GM23338 (cell line): Measurements from ENCODE around the gene NSF.

Experiments
- CREB1 ChIP-seq: fragments of 250-450 bp; sonication (Bioruptor Pico); IDR thresholded peaks from 2 replicates; pipeline ENCODE4 v1.5.0; 2020; ENCODE audit warnings: low read depth, mild to moderate bottlenecking, moderate library complexity
- EZH2 ChIP-seq: fragments of 200-600 bp; sonication (generic); IDR thresholded peaks from one replicate; pipeline ENCODE4 v1.8.0; 2017; ENCODE audit warnings: antibody characterized with exemption, mild to moderate bottlenecking, low read depth; ENCODE audit not compliant: unreplicated experiment
- EZH2phosphoT487 ChIP-seq: fragments of 200-600 bp; sonication (generic); IDR thresholded peaks from one replicate; pipeline ENCODE4 v1.8.1; 2018; ENCODE audit warnings: antibody characterized with exemption; ENCODE audit not compliant: unreplicated experiment
- JUNB ChIP-seq: IDR thresholded peaks from one replicate; pipeline ENCODE4 v1.6.1; 2016; ENCODE audit warnings: antibody characterized with exemption; ENCODE audit not compliant: unreplicated experiment
- NANOG ChIP-seq: IDR thresholded peaks from 2 replicates; pipeline ENCODE4 v1.6.1; 2016; ENCODE audit warnings: antibody characterized with exemption, borderline replicate concordance
- POLR2AphosphoS5 ChIP-seq: IDR thresholded peaks from 2 replicates; pipeline ENCODE4 v1.6.1; 2016; ENCODE audit warnings: antibody characterized with exemption, low read depth
- STAT1 ChIP-seq: IDR thresholded peaks from one replicate; pipeline ENCODE4 v1.6.1; 2016; ENCODE audit warnings: antibody characterized with exemption; ENCODE audit not compliant: unreplicated experiment
- ZNF114 ChIP-seq: fragments of 250-450 bp; sonication (Bioruptor Pico); IDR thresholded peaks from 2 replicates; pipeline ENCODE4 v1.5.0; 2020; ENCODE audit warnings: mild to moderate bottlenecking, moderate library complexity
- ZNF331 ChIP-seq: fragments of 250-450 bp; sonication (Bioruptor Pico); IDR thresholded peaks from 2 replicates; pipeline ENCODE4 v1.5.0; 2020; ENCODE audit warnings: low read depth, mild to moderate bottlenecking, moderate library complexity
- TF ChIP-seq, protein P1 (sequence below), 2 experiments: fragments of 200-600 bp in 1 of 2; sonication (generic) in 1 of 2; conservative IDR thresholded peaks; 2 replicates each; pipeline versions ENCODE4 v1.5.1 to v1.6.1; 2016 to 2017; ENCODE audit warnings: antibody characterized with exemption in 2 of 2, low read depth in 2 of 2, mild to moderate bottlenecking in 2 of 2, moderate library complexity in 1 of 2
- TF ChIP-seq, protein P2 (sequence below): IDR thresholded peaks from one replicate; pipeline ENCODE4 v1.6.1; 2018; ENCODE audit warnings: antibody characterized with exemption; ENCODE audit not compliant: unreplicated experiment
- TF ChIP-seq, protein P3 (sequence below): IDR thresholded peaks from 2 replicates; pipeline ENCODE4 v1.6.1; 2016; ENCODE audit warnings: antibody characterized with exemption
- TF ChIP-seq, protein P4 (sequence below): fragments of 250-450 bp; sonication (Bioruptor Pico); IDR thresholded peaks from 2 replicates; pipeline ENCODE4 v1.5.0; 2020; ENCODE audit warnings: mild to moderate bottlenecking, moderate library complexity

DNA sequence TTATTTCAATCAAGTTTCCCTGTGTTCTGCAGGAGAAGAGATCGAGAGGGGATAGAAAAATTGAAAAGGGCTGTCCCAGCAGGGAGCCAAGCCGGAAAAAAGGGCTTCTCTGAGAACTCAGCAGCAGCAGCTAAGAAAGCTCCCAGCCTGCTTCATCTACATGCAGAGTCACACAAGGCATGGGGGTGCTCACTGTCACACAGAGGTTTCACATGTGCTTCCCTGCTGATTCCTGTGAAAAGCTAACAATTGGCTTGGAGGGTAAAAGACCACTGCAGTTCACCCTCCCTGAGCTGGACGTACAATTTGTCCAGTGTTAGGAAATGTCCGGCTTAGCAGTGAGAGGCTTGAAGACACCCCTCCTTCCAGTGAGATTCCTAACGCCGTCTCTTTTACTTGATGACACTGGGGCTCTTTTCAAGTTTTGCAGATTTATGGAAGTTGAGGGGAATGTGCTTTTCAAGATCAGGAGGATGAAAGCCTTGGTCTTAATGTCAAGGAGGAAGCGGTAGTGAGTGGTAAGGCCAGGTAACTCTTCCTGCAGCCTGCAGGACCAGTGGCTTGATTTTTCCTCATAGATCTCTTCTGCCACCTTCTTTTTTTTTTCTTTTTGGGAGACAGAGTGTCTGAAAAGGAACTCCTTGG lies 142.4 kb downstream of the NSF start:
- TF ChIP-seq POLR2AphosphoS5 (no peak), NANOG (no peak), CREB1 (CRISPR knock-in tag) (no peak), STAT1 (no peak), EZH2 (no peak), EZH2phosphoT487 (no peak), ZNF331 (CRISPR knock-in tag) (no peak), JUNB (no peak), ZNF114 (CRISPR knock-in tag) (no peak)
- TF ChIP-seq, protein P1, sequence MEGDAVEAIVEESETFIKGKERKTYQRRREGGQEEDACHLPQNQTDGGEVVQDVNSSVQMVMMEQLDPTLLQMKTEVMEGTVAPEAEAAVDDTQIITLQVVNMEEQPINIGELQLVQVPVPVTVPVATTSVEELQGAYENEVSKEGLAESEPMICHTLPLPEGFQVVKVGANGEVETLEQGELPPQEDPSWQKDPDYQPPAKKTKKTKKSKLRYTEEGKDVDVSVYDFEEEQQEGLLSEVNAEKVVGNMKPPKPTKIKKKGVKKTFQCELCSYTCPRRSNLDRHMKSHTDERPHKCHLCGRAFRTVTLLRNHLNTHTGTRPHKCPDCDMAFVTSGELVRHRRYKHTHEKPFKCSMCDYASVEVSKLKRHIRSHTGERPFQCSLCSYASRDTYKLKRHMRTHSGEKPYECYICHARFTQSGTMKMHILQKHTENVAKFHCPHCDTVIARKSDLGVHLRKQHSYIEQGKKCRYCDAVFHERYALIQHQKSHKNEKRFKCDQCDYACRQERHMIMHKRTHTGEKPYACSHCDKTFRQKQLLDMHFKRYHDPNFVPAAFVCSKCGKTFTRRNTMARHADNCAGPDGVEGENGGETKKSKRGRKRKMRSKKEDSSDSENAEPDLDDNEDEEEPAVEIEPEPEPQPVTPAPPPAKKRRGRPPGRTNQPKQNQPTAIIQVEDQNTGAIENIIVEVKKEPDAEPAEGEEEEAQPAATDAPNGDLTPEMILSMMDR (conservative IDR thresholded peaks at IDR 0.05; ENCODE audit: low read depth in 2 of 2) = no peak
- TF ChIP-seq, protein P2, sequence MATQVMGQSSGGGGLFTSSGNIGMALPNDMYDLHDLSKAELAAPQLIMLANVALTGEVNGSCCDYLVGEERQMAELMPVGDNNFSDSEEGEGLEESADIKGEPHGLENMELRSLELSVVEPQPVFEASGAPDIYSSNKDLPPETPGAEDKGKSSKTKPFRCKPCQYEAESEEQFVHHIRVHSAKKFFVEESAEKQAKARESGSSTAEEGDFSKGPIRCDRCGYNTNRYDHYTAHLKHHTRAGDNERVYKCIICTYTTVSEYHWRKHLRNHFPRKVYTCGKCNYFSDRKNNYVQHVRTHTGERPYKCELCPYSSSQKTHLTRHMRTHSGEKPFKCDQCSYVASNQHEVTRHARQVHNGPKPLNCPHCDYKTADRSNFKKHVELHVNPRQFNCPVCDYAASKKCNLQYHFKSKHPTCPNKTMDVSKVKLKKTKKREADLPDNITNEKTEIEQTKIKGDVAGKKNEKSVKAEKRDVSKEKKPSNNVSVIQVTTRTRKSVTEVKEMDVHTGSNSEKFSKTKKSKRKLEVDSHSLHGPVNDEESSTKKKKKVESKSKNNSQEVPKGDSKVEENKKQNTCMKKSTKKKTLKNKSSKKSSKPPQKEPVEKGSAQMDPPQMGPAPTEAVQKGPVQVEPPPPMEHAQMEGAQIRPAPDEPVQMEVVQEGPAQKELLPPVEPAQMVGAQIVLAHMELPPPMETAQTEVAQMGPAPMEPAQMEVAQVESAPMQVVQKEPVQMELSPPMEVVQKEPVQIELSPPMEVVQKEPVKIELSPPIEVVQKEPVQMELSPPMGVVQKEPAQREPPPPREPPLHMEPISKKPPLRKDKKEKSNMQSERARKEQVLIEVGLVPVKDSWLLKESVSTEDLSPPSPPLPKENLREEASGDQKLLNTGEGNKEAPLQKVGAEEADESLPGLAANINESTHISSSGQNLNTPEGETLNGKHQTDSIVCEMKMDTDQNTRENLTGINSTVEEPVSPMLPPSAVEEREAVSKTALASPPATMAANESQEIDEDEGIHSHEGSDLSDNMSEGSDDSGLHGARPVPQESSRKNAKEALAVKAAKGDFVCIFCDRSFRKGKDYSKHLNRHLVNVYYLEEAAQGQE = no peak
- TF ChIP-seq, protein P3, sequence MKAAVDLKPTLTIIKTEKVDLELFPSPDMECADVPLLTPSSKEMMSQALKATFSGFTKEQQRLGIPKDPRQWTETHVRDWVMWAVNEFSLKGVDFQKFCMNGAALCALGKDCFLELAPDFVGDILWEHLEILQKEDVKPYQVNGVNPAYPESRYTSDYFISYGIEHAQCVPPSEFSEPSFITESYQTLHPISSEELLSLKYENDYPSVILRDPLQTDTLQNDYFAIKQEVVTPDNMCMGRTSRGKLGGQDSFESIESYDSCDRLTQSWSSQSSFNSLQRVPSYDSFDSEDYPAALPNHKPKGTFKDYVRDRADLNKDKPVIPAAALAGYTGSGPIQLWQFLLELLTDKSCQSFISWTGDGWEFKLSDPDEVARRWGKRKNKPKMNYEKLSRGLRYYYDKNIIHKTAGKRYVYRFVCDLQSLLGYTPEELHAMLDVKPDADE = 0 out of 2 replicates have a peak, but pooled peaks have one; percentile 14
- TF ChIP-seq, protein P4, sequence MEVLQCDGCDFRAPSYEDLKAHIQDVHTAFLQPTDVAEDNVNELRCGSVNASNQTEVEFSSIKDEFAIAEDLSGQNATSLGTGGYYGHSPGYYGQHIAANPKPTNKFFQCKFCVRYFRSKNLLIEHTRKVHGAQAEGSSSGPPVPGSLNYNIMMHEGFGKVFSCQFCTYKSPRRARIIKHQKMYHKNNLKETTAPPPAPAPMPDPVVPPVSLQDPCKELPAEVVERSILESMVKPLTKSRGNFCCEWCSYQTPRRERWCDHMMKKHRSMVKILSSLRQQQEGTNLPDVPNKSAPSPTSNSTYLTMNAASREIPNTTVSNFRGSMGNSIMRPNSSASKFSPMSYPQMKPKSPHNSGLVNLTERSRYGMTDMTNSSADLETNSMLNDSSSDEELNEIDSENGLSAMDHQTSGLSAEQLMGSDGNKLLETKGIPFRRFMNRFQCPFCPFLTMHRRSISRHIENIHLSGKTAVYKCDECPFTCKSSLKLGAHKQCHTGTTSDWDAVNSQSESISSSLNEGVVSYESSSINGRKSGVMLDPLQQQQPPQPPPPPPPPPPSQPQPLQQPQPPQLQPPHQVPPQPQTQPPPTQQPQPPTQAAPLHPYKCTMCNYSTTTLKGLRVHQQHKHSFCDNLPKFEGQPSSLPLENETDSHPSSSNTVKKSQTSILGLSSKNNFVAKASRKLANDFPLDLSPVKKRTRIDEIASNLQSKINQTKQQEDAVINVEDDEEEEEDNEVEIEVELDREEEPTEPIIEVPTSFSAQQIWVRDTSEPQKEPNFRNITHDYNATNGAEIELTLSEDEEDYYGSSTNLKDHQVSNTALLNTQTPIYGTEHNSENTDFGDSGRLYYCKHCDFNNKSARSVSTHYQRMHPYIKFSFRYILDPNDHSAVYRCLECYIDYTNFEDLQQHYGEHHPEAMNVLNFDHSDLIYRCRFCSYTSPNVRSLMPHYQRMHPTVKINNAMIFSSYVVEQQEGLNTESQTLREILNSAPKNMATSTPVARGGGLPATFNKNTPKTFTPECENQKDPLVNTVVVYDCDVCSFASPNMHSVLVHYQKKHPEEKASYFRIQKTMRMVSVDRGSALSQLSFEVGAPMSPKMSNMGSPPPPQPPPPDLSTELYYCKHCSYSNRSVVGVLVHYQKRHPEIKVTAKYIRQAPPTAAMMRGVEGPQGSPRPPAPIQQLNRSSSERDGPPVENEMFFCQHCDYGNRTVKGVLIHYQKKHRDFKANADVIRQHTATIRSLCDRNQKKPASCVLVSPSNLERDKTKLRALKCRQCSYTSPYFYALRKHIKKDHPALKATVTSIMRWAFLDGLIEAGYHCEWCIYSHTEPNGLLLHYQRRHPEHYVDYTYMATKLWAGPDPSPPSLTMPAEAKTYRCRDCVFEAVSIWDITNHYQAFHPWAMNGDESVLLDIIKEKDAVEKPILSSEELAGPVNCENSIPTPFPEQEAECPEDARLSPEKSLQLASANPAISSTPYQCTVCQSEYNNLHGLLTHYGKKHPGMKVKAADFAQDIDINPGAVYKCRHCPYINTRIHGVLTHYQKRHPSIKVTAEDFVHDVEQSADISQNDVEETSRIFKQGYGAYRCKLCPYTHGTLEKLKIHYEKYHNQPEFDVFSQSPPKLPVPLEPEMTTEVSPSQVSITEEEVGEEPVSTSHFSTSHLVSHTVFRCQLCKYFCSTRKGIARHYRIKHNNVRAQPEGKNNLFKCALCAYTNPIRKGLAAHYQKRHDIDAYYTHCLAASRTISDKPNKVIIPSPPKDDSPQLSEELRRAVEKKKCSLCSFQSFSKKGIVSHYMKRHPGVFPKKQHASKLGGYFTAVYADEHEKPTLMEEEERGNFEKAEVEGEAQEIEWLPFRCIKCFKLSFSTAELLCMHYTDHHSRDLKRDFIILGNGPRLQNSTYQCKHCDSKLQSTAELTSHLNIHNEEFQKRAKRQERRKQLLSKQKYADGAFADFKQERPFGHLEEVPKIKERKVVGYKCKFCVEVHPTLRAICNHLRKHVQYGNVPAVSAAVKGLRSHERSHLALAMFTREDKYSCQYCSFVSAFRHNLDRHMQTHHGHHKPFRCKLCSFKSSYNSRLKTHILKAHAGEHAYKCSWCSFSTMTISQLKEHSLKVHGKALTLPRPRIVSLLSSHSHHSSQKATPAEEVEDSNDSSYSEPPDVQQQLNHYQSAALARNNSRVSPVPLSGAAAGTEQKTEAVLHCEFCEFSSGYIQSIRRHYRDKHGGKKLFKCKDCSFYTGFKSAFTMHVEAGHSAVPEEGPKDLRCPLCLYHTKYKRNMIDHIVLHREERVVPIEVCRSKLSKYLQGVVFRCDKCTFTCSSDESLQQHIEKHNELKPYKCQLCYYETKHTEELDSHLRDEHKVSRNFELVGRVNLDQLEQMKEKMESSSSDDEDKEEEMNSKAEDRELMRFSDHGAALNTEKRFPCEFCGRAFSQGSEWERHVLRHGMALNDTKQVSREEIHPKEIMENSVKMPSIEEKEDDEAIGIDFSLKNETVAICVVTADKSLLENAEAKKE = no peak
